Measurements from ENCODE around the gene HHAT. TPM values are rescaled to one million over a fixed set of nuclear protein-coding genes. Genes with fewer than 3 reads are reported as not detected.

HHAT gene
- polyA plus RNA-seq, 3 donors: 1.1 to 1.6 (median 1.5) TPM

DNA sequence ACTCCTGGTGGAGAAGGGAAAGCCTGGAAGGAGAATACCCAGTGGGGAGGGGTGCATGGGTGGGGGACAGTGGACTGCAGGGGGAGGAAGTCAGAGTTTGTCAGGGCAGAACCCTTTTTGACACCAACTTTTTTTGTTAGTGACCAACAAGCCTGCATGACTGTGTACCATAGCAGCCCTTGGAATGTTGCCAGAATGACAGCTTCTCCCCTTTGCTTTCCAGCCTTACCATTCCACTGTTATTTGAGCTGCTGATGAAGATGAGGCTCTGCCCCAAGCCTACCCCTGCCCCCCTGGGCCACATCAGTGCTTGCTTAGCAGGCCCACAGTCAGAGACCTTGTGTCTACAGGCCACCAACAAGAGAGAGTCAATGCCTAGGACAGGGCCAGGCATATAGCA is 341.2 kb downstream of the HHAT start:
- Mint-ChIP-seq H3K4me3 (no peak overlapping the region), H3K9me3 (peaks cover 0 to 12% (median 8%) of the 10 kb centered on the region in 7 donors)

GRCh38 chr1:210674151-210674550 is 345.4 kb downstream of the HHAT start:
- no peaks in the 10 kb centered on the region for H3K79me2 ChIP-seq (ENCODE audit: insufficient read depth, low read length)
- no peak overlapping the region for H3K9ac ChIP-seq (ENCODE audit: insufficient read depth, low read length, poor library complexity, severe bottlenecking)
- H2AFZ ChIP-seq (ENCODE audit: insufficient read depth, low read depth, low read length, poor library complexity, severe bottlenecking): no peak overlapping the region
- Mint-ChIP-seq H3K9me3 (peaks cover 0 to 3% (median 2%) of the 10 kb centered on the region in 7 donors), H3K4me3 (no peak overlapping the region), H3K27ac (no peak overlapping the region), H3K4me1 (no peaks in the 10 kb centered on the region), H3K27me3 (ENCODE audit: low read depth in 3 of 3) (peaks cover 0 to 3% (median 0%) of the 10 kb centered on the region in 3 donors), H3K36me3 (no peaks in the 10 kb centered on the region)
- H3K9me3 ChIP-seq (replicated peaks in 1 of 2; ENCODE audit: control insufficient read depth in 1 of 2, insufficient read depth in 1 of 2, low read length in 2 of 2): no peaks in the 10 kb centered on the region
- no peaks in the 10 kb centered on the region for H4K20me1 ChIP-seq (ENCODE audit: insufficient read depth, low read length)
- intact Hi-C loops (cut with micrococcal nuclease): no loop called here
- H3K4me3 ChIP-seq (replicated peaks in 1 of 3; ENCODE audit: low read depth in 2 of 3, low read length in 3 of 3): no peak overlapping the region
- H3K4me2 ChIP-seq (replicated peaks; ENCODE audit: extremely low read depth, low read length, poor library complexity, severe bottlenecking): no peak overlapping the region
- no peaks in the 10 kb centered on the region for H3K4me1 ChIP-seq (ENCODE audit: control insufficient read depth in 1 of 2, insufficient read depth in 2 of 2, low read length in 2 of 2)
- 96% methylated on average over 3 of the region's 3 CpGs for WGBS (ENCODE audit: insufficient coverage)
- H3K27me3 ChIP-seq (ENCODE audit: control insufficient read depth in 2 of 2, insufficient read depth in 2 of 2, low read length in 2 of 2): no peaks in the 10 kb centered on the region
- H3K27ac ChIP-seq (ENCODE audit: low read depth in 1 of 2, low read length in 2 of 2): no peak overlapping the region
- no peak for TF ChIP-seq CTCF (IDR thresholded peaks at IDR 0.05)
- DNase-seq: no peak
- H3K36me3 ChIP-seq (replicated peaks in 1 of 2; ENCODE audit: control insufficient read depth in 1 of 2, insufficient read depth in 2 of 2, low read length in 2 of 2): no peaks in the 10 kb centered on the region

More for the DNA sequence above, 341.2 kb downstream of the HHAT start:
- H3K36me3 ChIP-seq (replicated peaks in 1 of 2; ENCODE audit: control insufficient read depth in 1 of 2, insufficient read depth in 2 of 2, low read length in 2 of 2): no peaks in the 10 kb centered on the region
- H3K79me2 ChIP-seq (ENCODE audit: insufficient read depth, low read length): no peaks in the 10 kb centered on the region
- H3K4me2 ChIP-seq (replicated peaks; ENCODE audit: extremely low read depth, low read length, poor library complexity, severe bottlenecking): no peak overlapping the region
- intact Hi-C loops (cut with micrococcal nuclease): no loop called here
- no peaks in the 10 kb centered on the region for H3K4me1 Mint-ChIP-seq
- no peak overlapping the region for H3K27ac Mint-ChIP-seq
- H3K4me1 ChIP-seq (ENCODE audit: control insufficient read depth in 1 of 2, insufficient read depth in 2 of 2, low read length in 2 of 2): no peaks in the 10 kb centered on the region
- H3K27me3 Mint-ChIP-seq (ENCODE audit: low read depth in 3 of 3): peaks cover 0 to 1% (median 0%) of the 10 kb centered on the region in 3 donors
- no peak overlapping the region for H3K27ac ChIP-seq (ENCODE audit: low read depth in 1 of 2, low read length in 2 of 2)
- no peaks in the 10 kb centered on the region for H3K27me3 ChIP-seq (ENCODE audit: control insufficient read depth in 2 of 2, insufficient read depth in 2 of 2, low read length in 2 of 2)
- H3K9me3 ChIP-seq (replicated peaks in 1 of 2; ENCODE audit: control insufficient read depth in 1 of 2, insufficient read depth in 1 of 2, low read length in 2 of 2): no peaks in the 10 kb centered on the region
- no peak overlapping the region for H2AFZ ChIP-seq (ENCODE audit: insufficient read depth, low read depth, low read length, poor library complexity, severe bottlenecking)
- no peaks in the 10 kb centered on the region for H4K20me1 ChIP-seq (ENCODE audit: insufficient read depth, low read length)
- no peak for DNase-seq
- H3K36me3 Mint-ChIP-seq: no peaks in the 10 kb centered on the region
- no peak for TF ChIP-seq CTCF (IDR thresholded peaks at IDR 0.05)
- no peak overlapping the region for H3K4me3 ChIP-seq (replicated peaks in 1 of 3; ENCODE audit: low read depth in 2 of 3, low read length in 3 of 3)
- H3K9ac ChIP-seq (ENCODE audit: insufficient read depth, low read length, poor library complexity, severe bottlenecking): no peak overlapping the region
